ENCODE data around the gene MYEF2. TPM values are rescaled to one million over a fixed set of nuclear protein-coding genes. Genes with fewer than 3 reads are reported as not detected.

MYEF2 gene
- polyA plus RNA-seq, 1 of the 3 experiments (the other 2 are of a cell fraction) = 11.6 TPM

DNA sequence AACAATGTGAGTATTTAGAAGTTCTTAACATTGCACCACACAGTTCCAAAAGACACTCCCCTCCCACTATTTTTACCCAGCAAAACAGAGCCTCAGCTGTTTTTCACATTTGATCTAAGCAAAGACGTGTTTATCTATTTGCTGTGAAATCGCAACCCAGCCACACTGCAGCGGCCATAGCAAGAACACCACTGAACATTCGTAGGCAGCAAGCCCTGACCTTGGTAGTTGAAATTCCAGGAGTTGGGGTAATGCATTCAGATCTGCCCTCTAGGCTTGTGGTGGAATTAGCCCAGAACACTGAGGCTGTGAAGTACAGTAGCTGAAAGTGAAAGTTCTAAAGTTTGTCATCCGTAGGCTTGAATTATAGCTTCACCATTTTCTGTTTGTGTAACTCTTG lies 74.4 kb downstream of the MYEF2 start:
- CTCF ChIA-PET = no interaction called here
- Histone ChIP-seq H4K20me1 (ENCODE audit: insufficient read depth) (no peaks in the 10 kb centered on the region), H3F3A (replicated peaks; ENCODE audit: insufficient read depth) (no peaks in the 10 kb centered on the region), H3K9me3 (no peaks in the 10 kb centered on the region), H3K36me3 (replicated peaks in 1 of 2; ENCODE audit: control insufficient read depth in 1 of 2, insufficient read depth in 2 of 2, low read length in 1 of 2) (no peaks in the 10 kb centered on the region), H2AFZ (ENCODE audit: low read depth) (no peak overlapping the region), H3K4me1 (ENCODE audit: control insufficient read depth in 1 of 2, insufficient read depth in 2 of 2, low read depth in 1 of 2, low read length in 1 of 2) (peaks cover 0 to 7% of the 10 kb centered on the region in 2 experiments; a peak in 2 of 4 replicates), H3K27ac (ENCODE audit: low read depth in 2 of 2, low read length in 1 of 2) (no peak overlapping the region), H3K79me2 (ENCODE audit: insufficient read depth) (no peaks in the 10 kb centered on the region), H3K9ac (no peak overlapping the region), H3K27me3 (ENCODE audit: insufficient read depth) (no peaks in the 10 kb centered on the region), H3K4me3 (ENCODE audit: low read depth in 2 of 2, low read length in 1 of 2) (no peak overlapping the region), H3K9me2 (no peaks in the 10 kb centered on the region), H3K4me2 (no peak overlapping the region)
- DNase-seq = no peak
- no peak for TF ChIP-seq RCOR1 (IDR thresholded peaks at IDR 0.05; ENCODE audit: low read length)
- no peak for TF ChIP-seq FOSL2 (IDR thresholded peaks at IDR 0.05; ENCODE audit: borderline replicate concordance, low read depth)
- TF ChIP-seq GABPA (IDR thresholded peaks at IDR 0.05; ENCODE audit: low read depth) = no peak
- no peak for TF ChIP-seq EP300 (IDR thresholded peaks at IDR 0.05; ENCODE audit: borderline replicate concordance in 1 of 2, low read depth in 1 of 2, low read length in 1 of 2)
- TF ChIP-seq NRF1 (IDR thresholded peaks at IDR 0.05; ENCODE audit: low read depth, low read length) = no peak
- TF ChIP-seq, protein P1, sequence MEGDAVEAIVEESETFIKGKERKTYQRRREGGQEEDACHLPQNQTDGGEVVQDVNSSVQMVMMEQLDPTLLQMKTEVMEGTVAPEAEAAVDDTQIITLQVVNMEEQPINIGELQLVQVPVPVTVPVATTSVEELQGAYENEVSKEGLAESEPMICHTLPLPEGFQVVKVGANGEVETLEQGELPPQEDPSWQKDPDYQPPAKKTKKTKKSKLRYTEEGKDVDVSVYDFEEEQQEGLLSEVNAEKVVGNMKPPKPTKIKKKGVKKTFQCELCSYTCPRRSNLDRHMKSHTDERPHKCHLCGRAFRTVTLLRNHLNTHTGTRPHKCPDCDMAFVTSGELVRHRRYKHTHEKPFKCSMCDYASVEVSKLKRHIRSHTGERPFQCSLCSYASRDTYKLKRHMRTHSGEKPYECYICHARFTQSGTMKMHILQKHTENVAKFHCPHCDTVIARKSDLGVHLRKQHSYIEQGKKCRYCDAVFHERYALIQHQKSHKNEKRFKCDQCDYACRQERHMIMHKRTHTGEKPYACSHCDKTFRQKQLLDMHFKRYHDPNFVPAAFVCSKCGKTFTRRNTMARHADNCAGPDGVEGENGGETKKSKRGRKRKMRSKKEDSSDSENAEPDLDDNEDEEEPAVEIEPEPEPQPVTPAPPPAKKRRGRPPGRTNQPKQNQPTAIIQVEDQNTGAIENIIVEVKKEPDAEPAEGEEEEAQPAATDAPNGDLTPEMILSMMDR (IDR thresholded peaks at IDR 0.05) = no peak
- no peak for TF ChIP-seq RFX5 (IDR thresholded peaks at IDR 0.05; ENCODE audit: low read length)
- TF ChIP-seq, protein P2, sequence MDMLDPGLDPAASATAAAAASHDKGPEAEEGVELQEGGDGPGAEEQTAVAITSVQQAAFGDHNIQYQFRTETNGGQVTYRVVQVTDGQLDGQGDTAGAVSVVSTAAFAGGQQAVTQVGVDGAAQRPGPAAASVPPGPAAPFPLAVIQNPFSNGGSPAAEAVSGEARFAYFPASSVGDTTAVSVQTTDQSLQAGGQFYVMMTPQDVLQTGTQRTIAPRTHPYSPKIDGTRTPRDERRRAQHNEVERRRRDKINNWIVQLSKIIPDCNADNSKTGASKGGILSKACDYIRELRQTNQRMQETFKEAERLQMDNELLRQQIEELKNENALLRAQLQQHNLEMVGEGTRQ (IDR thresholded peaks at IDR 0.05; ENCODE audit: borderline replicate concordance, low read depth, low read length) = no peak
- TF ChIP-seq TEAD4 (IDR thresholded peaks at IDR 0.05; ENCODE audit: borderline replicate concordance, insufficient read depth) = no peak
- no peak for TF ChIP-seq JUND (IDR thresholded peaks at IDR 0.05)
- no peak for TF ChIP-seq FOXJ3 (CRISPR knock-in tag; IDR thresholded peaks at IDR 0.05)
- no peak for TF ChIP-seq GATA2 (CRISPR knock-in tag; IDR thresholded peaks at IDR 0.05)
- no peak for TF ChIP-seq POLR2AphosphoS5 (IDR thresholded peaks at IDR 0.05; ENCODE audit: low read depth, low read length)
- no peak for TF ChIP-seq FOXM1 (IDR thresholded peaks at IDR 0.05; ENCODE audit: low read depth)
- TF ChIP-seq SMC3 (IDR thresholded peaks at IDR 0.05; ENCODE audit: low read depth, low read length) = no peak
- TF ChIP-seq, protein P3, sequence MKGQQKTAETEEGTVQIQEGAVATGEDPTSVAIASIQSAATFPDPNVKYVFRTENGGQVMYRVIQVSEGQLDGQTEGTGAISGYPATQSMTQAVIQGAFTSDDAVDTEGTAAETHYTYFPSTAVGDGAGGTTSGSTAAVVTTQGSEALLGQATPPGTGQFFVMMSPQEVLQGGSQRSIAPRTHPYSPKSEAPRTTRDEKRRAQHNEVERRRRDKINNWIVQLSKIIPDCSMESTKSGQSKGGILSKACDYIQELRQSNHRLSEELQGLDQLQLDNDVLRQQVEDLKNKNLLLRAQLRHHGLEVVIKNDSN (IDR thresholded peaks at IDR 0.05; ENCODE audit: borderline replicate concordance, low read depth) = no peak
- TF ChIP-seq MEF2A (IDR thresholded peaks at IDR 0.05; ENCODE audit: borderline replicate concordance, low read depth) = no peak
- POLR2A ChIA-PET = no interaction called here
- WGBS (ENCODE audit: low lambda C conversion rate) = 73% methylated on average over 5 of the region's 5 CpGs
